Endothelial cell of umbilical vein (primary cell): ENCODE data around the gene MAPKAP1. TPM values are rescaled to one million over a fixed set of nuclear protein-coding genes. Genes with fewer than 3 reads are reported as not detected.

Source experiments
- BruUV-seq: library from RNA; stranded (reverse); fragments of 400-500 nt; replicated peaks from 2 replicates; lab custom pipeline; 2021; lab: Mats Ljungman, UMichigan
- CTCF ChIA-PET: fragments of 300-600, 350-600 bp; sonication (Branson Sonifier 250); formaldehyde crosslinking; loops from one replicate; lab custom pipeline; 2021; ENCODE audit warnings: antibody characterized with exemption, inconsistent platforms; lab: Charles Lee
- POLR2A ChIA-PET: fragments of 300-600, 350-600 bp; sonication (Branson Sonifier 250); formaldehyde crosslinking; loops from one replicate; lab custom pipeline; 2021; ENCODE audit warnings: antibody characterized with exemption, inconsistent platforms; lab: Charles Lee
- DNase-seq: peaks from one replicate; pipeline ENCODE4 v3.0.0-alpha.2; 2011; ENCODE audit warnings: low read depth, low spot score
- FAIRE-seq: peaks from 2 replicates; lab custom pipeline; 2011; peaks lifted over from hg19 to GRCh38; lab: Jason Lieb, UNC
- H2AFZ ChIP-seq: 2 replicates; pipeline ENCODE4 v1.6.0; 2012; ENCODE audit warnings: low read depth, low read length, control low read depth, inconsistent platforms
- H3K27ac ChIP-seq: 2 replicates; pipeline ENCODE4 v1.5.1; 2011; ENCODE audit warnings: low read depth, mild to moderate bottlenecking, control low read depth, low read length, moderate library complexity; ENCODE audit not compliant: insufficient read depth
- H3K27me3 ChIP-seq, 2 experiments: 2 replicates each; pipeline versions ENCODE4 v1.6.0 to v1.6.1; 2011; ENCODE audit warnings: low read length in 2 of 2, mixed read lengths in 1 of 2; ENCODE audit not compliant: control insufficient read depth in 2 of 2, insufficient read depth in 2 of 2
- H3K36me3 ChIP-seq, 2 experiments: 2 replicates in 1 of 2; 3 replicates in 1 of 2; pipeline ENCODE4 v1.5.1; 2011; ENCODE audit warnings: low read length in 2 of 2, mild to moderate bottlenecking in 1 of 2, moderate library complexity in 1 of 2; ENCODE audit not compliant: control insufficient read depth in 2 of 2, insufficient read depth in 2 of 2; ENCODE audit errors: extremely low read depth in 1 of 2
- H3K4me1 ChIP-seq: 3 replicates; pipeline ENCODE4 v1.5.1; 2011; ENCODE audit warnings: mild to moderate bottlenecking, low read length; ENCODE audit not compliant: control insufficient read depth, insufficient read depth; ENCODE audit errors: extremely low read depth
- H3K4me2 ChIP-seq: 2 replicates; pipeline ENCODE4 v1.6.1; 2011; ENCODE audit warnings: low read length, control low read depth, mixed read lengths; ENCODE audit not compliant: insufficient read depth
- H3K4me3 ChIP-seq, 3 experiments: fragments of 200-600 bp in 1 of 3; sonication (generic), shearing (Covaris generic) in 1 of 3; replicated peaks in 1 of 3; 2 replicates each; pipeline ENCODE4 v1.5.1; 2011 to 2016; ENCODE audit warnings: control low read depth in 3 of 3, low read length in 3 of 3, mild to moderate bottlenecking in 2 of 3, inconsistent platforms in 1 of 3, low read depth in 1 of 3, moderate library complexity in 1 of 3; ENCODE audit not compliant: insufficient read depth in 1 of 3
- H3K79me2 ChIP-seq: 2 replicates; pipeline ENCODE4 v1.6.0; 2012; ENCODE audit warnings: low read length, inconsistent platforms; ENCODE audit not compliant: control insufficient read depth, insufficient read depth
- H3K9ac ChIP-seq: replicated peaks from 2 replicates; pipeline ENCODE3; 2011; ENCODE audit warnings: low read length, control low read depth; ENCODE audit not compliant: insufficient read depth; ENCODE audit errors: extremely low read depth
- H3K9me1 ChIP-seq: replicated peaks from 3 replicates; pipeline ENCODE4 v1.6.0; 2011; ENCODE audit warnings: mild to moderate bottlenecking, low read length; ENCODE audit not compliant: control insufficient read depth, insufficient read depth; ENCODE audit errors: extremely low read depth
- H3K9me3 ChIP-seq: replicated peaks from 2 replicates; pipeline ENCODE4 v1.5.1; 2012; ENCODE audit warnings: low read length, inconsistent platforms; ENCODE audit not compliant: control insufficient read depth, insufficient read depth
- H4K20me1 ChIP-seq: replicated peaks from 2 replicates; pipeline ENCODE3; 2011; ENCODE audit warnings: mild to moderate bottlenecking, low read length; ENCODE audit not compliant: control insufficient read depth, insufficient read depth; ENCODE audit errors: extremely low read depth
- EZH2 ChIP-seq: IDR thresholded peaks from 2 replicates; pipeline ENCODE4 v1.6.1; 2012; ENCODE audit warnings: borderline replicate concordance, low read depth, mild to moderate bottlenecking, moderate library complexity, low read length, inconsistent platforms; ENCODE audit not compliant: severe bottlenecking
- FOS ChIP-seq: IDR thresholded peaks from 2 replicates; pipeline ENCODE4 v1.6.1; 2011; ENCODE audit warnings: mild to moderate bottlenecking, low read length, moderate library complexity, borderline replicate concordance; ENCODE audit not compliant: insufficient read depth
- GATA2 ChIP-seq: IDR thresholded peaks from 2 replicates; pipeline ENCODE4 v1.7.0; 2011; ENCODE audit warnings: low read depth, mild to moderate bottlenecking, moderate library complexity, mixed read lengths, low read length; ENCODE audit not compliant: insufficient read length, insufficient read depth
- JUN ChIP-seq: IDR thresholded peaks from 2 replicates; pipeline ENCODE4 v1.6.1; 2011; ENCODE audit warnings: borderline replicate concordance, low read depth; ENCODE audit not compliant: insufficient read length, insufficient read depth
- MYC ChIP-seq: IDR thresholded peaks from one replicate; pipeline ENCODE4 v1.6.1; 2011; ENCODE audit warnings: mild to moderate bottlenecking, low read depth, low read length
- POLR2A ChIP-seq: IDR thresholded peaks from 2 replicates; pipeline ENCODE4 v1.6.1; 2012; ENCODE audit warnings: low read depth, mild to moderate bottlenecking, control low read depth, low read length
- POLR2AphosphoS5 ChIP-seq: IDR thresholded peaks from 2 replicates; pipeline ENCODE4 v1.6.1; 2012; ENCODE audit warnings: low read depth, mild to moderate bottlenecking, control low read depth, low read length, moderate library complexity; ENCODE audit not compliant: insufficient read depth
- dilution Hi-C: fragments of 300-500 bp; cut with MboI; formaldehyde crosslinking; loops from one replicate; pipeline ENCODE4 v1.15.0; 2019; ENCODE audit warnings: low sequenced_read_pairs; ENCODE audit not compliant: extremely low pct_ligation_motif_present
- intact Hi-C: fragments of 100-400 bp; cut with micrococcal nuclease; formaldehyde crosslinking; loops from one replicate; pipeline ENCODE4 v1.10.0; 2022
- polyA plus RNA-seq, 4 experiments: library from polyadenylated mRNA; depleted of rRNA in 3 of 4; stranded (reverse) in 3 of 4; unstranded in 1 of 4; fragments of >200 nt; gene quantifications; 2 replicates each; pipeline versions ENCODE4 v1.2.1 to v1.2.3, GENCODE V29; 2011 to 2012; ENCODE audit warnings: missing spikeins in 1 of 4
- total RNA-seq: library from RNA; stranded (reverse); gene quantifications from 2 replicates; pipeline ENCODE4 v1.2.3, GENCODE V29; 2021
- TF ChIP-seq, protein P1 (sequence below): IDR thresholded peaks from 2 replicates; pipeline ENCODE4 v1.6.1; 2011; ENCODE audit not compliant: insufficient read depth, insufficient read length
- TF ChIP-seq, protein P2 (sequence below), 2 donors: IDR thresholded peaks; 1 replicate in 1 of 2; 2 replicates in 1 of 2; pipeline ENCODE4 v1.5.1; 2011; ENCODE audit warnings: low read length in 2 of 2, mild to moderate bottlenecking in 2 of 2, moderate library complexity in 2 of 2, control low read depth in 1 of 2, inconsistent platforms in 1 of 2, low read depth in 1 of 2; ENCODE audit not compliant: insufficient read depth in 1 of 2; ENCODE audit errors: extremely low read depth in 1 of 2

Gene MAPKAP1
- total and polyA plus RNA-seq, 2 donors (not counting 3 experiments of a cell fraction or from before 2014, with no cell fraction given), result 61.9 to 99.1 TPM

DNA sequence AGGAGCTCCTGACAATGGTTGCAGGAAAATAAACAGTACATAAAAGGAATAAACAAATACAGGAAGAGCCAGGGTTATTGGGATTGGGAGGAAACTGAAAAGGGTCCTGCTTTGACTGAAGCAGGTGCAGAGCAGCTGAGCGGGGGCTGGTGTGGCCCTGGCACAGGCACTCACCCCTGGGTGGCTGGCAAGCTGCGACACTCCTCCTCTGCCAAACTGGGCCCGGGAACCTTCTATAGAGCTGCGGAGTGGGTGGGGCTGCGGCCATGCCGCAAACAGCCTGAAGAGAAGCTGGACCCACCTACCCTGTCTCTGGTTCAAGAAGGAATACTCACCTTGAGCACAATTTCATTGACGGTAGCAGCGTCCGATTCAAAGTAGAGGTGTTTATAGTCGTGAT is 262.8 kb downstream of the MAPKAP1 start:
- DNase-seq (no peak), FAIRE-seq (no peak)
- H3K9ac ChIP-seq, result no peak overlapping the region
- H3K4me2 ChIP-seq, result no peak overlapping the region
- H3K4me3 ChIP-seq, result no peak overlapping the region
- no TSS peak for BruUV-seq
- peaks cover 2% of the 10 kb centered on the region for H3K4me1 ChIP-seq
- intact Hi-C loops, result no loop called here
- no peak overlapping the region for H2AFZ ChIP-seq
- dilution Hi-C loops, result no loop called here
- ChIA-PET POLR2A (no interaction called here), CTCF (no interaction called here)
- no peak for TF ChIP-seq EZH2
- TF ChIP-seq, protein P1, sequence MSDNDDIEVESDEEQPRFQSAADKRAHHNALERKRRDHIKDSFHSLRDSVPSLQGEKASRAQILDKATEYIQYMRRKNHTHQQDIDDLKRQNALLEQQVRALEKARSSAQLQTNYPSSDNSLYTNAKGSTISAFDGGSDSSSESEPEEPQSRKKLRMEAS, result no peak
- TF ChIP-seq, protein P2, sequence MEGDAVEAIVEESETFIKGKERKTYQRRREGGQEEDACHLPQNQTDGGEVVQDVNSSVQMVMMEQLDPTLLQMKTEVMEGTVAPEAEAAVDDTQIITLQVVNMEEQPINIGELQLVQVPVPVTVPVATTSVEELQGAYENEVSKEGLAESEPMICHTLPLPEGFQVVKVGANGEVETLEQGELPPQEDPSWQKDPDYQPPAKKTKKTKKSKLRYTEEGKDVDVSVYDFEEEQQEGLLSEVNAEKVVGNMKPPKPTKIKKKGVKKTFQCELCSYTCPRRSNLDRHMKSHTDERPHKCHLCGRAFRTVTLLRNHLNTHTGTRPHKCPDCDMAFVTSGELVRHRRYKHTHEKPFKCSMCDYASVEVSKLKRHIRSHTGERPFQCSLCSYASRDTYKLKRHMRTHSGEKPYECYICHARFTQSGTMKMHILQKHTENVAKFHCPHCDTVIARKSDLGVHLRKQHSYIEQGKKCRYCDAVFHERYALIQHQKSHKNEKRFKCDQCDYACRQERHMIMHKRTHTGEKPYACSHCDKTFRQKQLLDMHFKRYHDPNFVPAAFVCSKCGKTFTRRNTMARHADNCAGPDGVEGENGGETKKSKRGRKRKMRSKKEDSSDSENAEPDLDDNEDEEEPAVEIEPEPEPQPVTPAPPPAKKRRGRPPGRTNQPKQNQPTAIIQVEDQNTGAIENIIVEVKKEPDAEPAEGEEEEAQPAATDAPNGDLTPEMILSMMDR (IDR thresholded peaks at IDR 0.05; ENCODE audit: extremely low read depth in 1 of 2, insufficient read depth in 1 of 2, low read depth in 1 of 2, low read length in 2 of 2), result no peak
- no peak for TF ChIP-seq GATA2
- TF ChIP-seq MYC, result no peak
- TF ChIP-seq FOS, result no peak
- no peak for TF ChIP-seq JUN
- TF ChIP-seq POLR2A, result no peak
- TF ChIP-seq POLR2AphosphoS5, result no peak
- no peaks in the 10 kb centered on the region for H3K79me2 ChIP-seq
- H3K36me3 ChIP-seq, result peaks cover 0 to 6% of the 10 kb centered on the region in 2 experiments
- no peaks in the 10 kb centered on the region for H3K9me1 ChIP-seq
- no peaks in the 10 kb centered on the region for H3K9me3 ChIP-seq
- no peak overlapping the region for H3K27ac ChIP-seq
- no peaks in the 10 kb centered on the region for H3K27me3 ChIP-seq
- no peaks in the 10 kb centered on the region for H4K20me1 ChIP-seq
